ENCODE data around the gene RNF5.
"Not testable (repeated sequence)": the region's sequence is repeated elsewhere in the genome, so short reads cannot be mapped to it uniquely, and the experiment has no call there.

The RNF5 gene

DNA sequence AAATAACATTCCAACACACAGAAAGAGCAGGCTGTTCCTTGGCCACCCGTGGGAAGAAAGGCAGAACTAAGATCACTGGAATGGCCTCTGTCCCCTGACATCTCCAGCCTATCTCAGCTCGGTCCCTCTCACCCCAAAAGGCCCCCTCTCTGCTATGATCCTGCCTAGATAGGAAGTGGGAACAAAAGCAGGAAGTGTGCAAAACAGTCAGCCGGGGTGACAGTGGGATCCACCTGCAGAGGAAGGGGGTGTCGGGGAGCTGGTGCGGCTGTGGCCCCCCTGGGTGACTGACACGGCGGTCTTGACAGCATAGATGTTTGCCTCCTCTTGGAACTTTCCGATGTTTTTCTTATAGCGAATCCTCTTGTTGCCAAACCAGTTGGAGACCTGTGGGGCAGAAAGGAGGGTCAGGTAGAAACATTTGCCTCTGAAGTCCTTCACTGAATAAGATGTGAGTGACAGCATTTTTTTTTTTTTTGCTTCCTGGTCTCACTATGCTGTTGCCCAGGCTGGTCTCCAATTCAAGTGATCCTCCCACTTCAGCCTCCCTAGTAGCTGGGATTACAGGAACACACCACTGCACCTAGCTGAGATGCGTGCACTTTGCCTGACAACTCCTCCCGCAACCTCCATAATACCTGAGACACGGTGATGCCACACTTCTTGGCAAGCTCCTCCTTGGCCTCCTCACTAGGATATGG lies 9.0 kb downstream of the RNF5 start:
- TF ChIP-seq, protein P1, sequence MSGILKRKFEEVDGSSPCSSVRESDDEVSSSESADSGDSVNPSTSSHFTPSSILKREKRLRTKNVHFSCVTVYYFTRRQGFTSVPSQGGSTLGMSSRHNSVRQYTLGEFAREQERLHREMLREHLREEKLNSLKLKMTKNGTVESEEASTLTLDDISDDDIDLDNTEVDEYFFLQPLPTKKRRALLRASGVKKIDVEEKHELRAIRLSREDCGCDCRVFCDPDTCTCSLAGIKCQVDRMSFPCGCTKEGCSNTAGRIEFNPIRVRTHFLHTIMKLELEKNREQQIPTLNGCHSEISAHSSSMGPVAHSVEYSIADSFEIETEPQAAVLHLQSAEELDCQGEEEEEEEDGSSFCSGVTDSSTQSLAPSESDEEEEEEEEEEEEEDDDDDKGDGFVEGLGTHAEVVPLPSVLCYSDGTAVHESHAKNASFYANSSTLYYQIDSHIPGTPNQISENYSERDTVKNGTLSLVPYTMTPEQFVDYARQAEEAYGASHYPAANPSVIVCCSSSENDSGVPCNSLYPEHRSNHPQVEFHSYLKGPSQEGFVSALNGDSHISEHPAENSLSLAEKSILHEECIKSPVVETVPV (CRISPR knock-in tag; IDR thresholded peaks at IDR 0.05), result no peak
- TF ChIP-seq GLIS3 (CRISPR knock-in tag; IDR thresholded peaks at IDR 0.05) (no peak), ARNTL (CRISPR knock-in tag; IDR thresholded peaks at IDR 0.05; ENCODE audit: borderline replicate concordance, low read depth) (no peak), CSDC2 (CRISPR knock-in tag; IDR thresholded peaks at IDR 0.05) (no peak), BACH2 (CRISPR knock-in tag; IDR thresholded peaks at IDR 0.05; ENCODE audit: borderline replicate concordance) (no peak), ZC3H10 (CRISPR knock-in tag; IDR thresholded peaks at IDR 0.05) (no peak), ISL1 (CRISPR knock-in tag; IDR thresholded peaks at IDR 0.05) (no peak), TCF4 (CRISPR knock-in tag; IDR thresholded peaks at IDR 0.05; ENCODE audit: borderline replicate concordance) (no peak), ZNF565 (CRISPR knock-in tag; conservative IDR thresholded peaks at IDR 0.05; ENCODE audit: low read depth) (no peak), SNAI2 (CRISPR knock-in tag; IDR thresholded peaks at IDR 0.05) (no peak), ZNF8 (CRISPR knock-in tag; IDR thresholded peaks at IDR 0.05) (no peak), ZNF70 (CRISPR knock-in tag; IDR thresholded peaks at IDR 0.05) (no peak), TOX (CRISPR knock-in tag; IDR thresholded peaks at IDR 0.05; ENCODE audit: borderline replicate concordance) (no peak), ZFP30 (CRISPR knock-in tag; IDR thresholded peaks at IDR 0.05) (no peak), OSR1 (CRISPR knock-in tag; IDR thresholded peaks at IDR 0.05) (no peak)
- TF ChIP-seq, protein P2, sequence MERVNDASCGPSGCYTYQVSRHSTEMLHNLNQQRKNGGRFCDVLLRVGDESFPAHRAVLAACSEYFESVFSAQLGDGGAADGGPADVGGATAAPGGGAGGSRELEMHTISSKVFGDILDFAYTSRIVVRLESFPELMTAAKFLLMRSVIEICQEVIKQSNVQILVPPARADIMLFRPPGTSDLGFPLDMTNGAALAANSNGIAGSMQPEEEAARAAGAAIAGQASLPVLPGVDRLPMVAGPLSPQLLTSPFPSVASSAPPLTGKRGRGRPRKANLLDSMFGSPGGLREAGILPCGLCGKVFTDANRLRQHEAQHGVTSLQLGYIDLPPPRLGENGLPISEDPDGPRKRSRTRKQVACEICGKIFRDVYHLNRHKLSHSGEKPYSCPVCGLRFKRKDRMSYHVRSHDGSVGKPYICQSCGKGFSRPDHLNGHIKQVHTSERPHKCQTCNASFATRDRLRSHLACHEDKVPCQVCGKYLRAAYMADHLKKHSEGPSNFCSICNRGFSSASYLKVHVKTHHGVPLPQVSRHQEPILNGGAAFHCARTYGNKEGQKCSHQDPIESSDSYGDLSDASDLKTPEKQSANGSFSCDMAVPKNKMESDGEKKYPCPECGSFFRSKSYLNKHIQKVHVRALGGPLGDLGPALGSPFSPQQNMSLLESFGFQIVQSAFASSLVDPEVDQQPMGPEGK (CRISPR knock-in tag; IDR thresholded peaks at IDR 0.05; ENCODE audit: borderline replicate concordance), result no peak
- TF ChIP-seq, protein P3, sequence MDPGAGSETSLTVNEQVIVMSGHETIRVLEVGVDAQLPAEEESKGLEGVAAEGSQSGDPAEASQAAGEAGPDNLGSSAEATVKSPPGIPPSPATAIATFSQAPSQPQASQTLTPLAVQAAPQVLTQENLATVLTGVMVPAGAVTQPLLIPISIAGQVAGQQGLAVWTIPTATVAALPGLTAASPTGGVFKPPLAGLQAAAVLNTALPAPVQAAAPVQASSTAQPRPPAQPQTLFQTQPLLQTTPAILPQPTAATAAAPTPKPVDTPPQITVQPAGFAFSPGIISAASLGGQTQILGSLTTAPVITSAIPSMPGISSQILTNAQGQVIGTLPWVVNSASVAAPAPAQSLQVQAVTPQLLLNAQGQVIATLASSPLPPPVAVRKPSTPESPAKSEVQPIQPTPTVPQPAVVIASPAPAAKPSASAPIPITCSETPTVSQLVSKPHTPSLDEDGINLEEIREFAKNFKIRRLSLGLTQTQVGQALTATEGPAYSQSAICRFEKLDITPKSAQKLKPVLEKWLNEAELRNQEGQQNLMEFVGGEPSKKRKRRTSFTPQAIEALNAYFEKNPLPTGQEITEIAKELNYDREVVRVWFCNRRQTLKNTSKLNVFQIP (CRISPR knock-in tag; IDR thresholded peaks at IDR 0.05; ENCODE audit: borderline replicate concordance, low read depth), result no peak

DNA sequence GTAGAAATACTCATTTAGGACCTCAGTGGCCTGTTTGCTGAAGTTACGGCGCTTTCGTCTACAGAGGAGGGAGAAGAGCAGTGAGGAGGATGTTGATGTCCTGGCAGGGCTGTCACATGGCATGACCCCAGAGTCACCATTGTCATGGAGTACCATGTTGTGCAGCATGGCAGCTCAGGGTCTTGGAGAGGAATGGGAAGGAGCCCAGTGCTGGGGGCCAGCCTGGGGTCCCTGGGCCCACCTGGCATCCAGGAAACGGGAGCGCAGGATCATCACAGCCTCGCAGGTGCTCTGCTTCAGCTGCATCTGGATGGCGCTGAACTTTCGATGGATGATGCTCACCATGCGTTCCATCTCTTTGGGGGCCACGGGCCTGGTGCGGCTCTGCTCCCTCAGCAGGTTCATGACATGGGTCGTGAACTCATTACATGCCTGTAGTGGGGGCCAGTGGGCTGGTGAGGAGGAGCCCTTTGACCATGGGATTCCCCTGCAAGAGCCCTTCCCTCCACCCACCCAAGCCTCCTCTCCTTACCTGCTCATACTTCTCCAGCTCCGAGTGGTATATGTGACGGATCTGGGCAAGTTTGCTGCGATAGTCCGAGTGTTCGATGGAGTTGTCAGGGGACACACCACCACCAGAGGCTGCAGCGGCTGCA lies 9.6 kb downstream of the RNF5 start:
- not testable (repeated sequence) for ATAC-seq

More for the DNA sequence above, 9.0 kb downstream of the RNF5 start:
- ATAC-seq, result no peak

DNA sequence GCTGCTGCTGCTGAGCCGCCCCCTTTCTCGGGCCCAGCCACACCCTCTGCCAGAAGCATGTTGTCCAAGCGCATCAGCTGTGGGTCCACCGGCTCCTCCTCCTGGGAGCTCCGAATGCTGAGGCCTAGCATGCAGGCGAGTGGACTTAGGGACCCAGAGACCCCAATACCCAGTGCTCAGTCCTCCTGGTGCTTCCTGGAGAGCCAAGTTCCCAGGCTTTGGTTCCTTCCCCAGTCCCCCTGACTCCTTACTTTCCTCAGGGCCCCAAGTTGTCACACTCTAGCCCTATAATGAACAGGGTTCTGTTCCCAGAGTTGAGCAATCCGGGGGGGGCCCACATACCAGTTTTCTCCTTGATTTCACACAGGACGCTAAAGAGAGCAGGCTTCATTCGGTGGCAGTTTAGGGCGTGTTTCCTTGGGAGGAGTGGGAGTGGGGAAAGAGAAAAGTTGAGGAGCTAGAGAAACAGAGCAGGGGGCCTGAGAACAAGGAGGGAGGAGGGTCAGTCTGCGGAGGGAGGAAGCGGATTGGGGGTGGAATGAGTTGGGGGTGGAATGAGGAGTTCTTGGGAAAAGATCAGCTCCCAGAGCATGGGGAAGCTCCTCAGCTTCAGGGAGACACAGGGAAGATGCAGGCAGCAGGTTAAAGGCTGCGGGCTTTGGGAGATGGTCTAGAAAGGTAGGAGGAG lies 10.3 kb downstream of the RNF5 start:
- ATAC-seq, result no peak
- TF ChIP-seq ZFP30 (CRISPR knock-in tag; IDR thresholded peaks at IDR 0.05) (no peak), PPARA (CRISPR knock-in tag; IDR thresholded peaks at IDR 0.05; ENCODE audit: borderline replicate concordance) (no peak), ZNF70 (CRISPR knock-in tag; IDR thresholded peaks at IDR 0.05) (no peak), BACH2 (CRISPR knock-in tag; IDR thresholded peaks at IDR 0.05; ENCODE audit: borderline replicate concordance) (no peak), OSR1 (CRISPR knock-in tag; IDR thresholded peaks at IDR 0.05) (no peak), ZNF565 (CRISPR knock-in tag; conservative IDR thresholded peaks at IDR 0.05; ENCODE audit: low read depth) (no peak), ARNTL (CRISPR knock-in tag; IDR thresholded peaks at IDR 0.05; ENCODE audit: borderline replicate concordance, low read depth) (no peak), SNAI2 (CRISPR knock-in tag; IDR thresholded peaks at IDR 0.05) (no peak), RARB (CRISPR knock-in tag; IDR thresholded peaks at IDR 0.05) (no peak), TCF4 (CRISPR knock-in tag; IDR thresholded peaks at IDR 0.05; ENCODE audit: borderline replicate concordance) (no peak), ESRRG (CRISPR knock-in tag; IDR thresholded peaks at IDR 0.05) (no peak), ZFP3 (CRISPR knock-in tag; IDR thresholded peaks at IDR 0.05) (no peak)
- TF ChIP-seq, protein P4, sequence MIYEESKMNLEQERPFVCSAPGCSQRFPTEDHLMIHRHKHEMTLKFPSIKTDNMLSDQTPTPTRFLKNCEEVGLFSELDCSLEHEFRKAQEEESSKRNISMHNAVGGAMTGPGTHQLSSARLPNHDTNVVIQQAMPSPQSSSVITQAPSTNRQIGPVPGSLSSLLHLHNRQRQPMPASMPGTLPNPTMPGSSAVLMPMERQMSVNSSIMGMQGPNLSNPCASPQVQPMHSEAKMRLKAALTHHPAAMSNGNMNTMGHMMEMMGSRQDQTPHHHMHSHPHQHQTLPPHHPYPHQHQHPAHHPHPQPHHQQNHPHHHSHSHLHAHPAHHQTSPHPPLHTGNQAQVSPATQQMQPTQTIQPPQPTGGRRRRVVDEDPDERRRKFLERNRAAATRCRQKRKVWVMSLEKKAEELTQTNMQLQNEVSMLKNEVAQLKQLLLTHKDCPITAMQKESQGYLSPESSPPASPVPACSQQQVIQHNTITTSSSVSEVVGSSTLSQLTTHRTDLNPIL (CRISPR knock-in tag; IDR thresholded peaks at IDR 0.05; ENCODE audit: low read depth), result no peak
- TF ChIP-seq, protein P3 (CRISPR knock-in tag; IDR thresholded peaks at IDR 0.05; ENCODE audit: borderline replicate concordance, low read depth), result no peak
- TF ChIP-seq, protein P2 (CRISPR knock-in tag; IDR thresholded peaks at IDR 0.05; ENCODE audit: borderline replicate concordance), result no peak
- TF ChIP-seq, protein P5, sequence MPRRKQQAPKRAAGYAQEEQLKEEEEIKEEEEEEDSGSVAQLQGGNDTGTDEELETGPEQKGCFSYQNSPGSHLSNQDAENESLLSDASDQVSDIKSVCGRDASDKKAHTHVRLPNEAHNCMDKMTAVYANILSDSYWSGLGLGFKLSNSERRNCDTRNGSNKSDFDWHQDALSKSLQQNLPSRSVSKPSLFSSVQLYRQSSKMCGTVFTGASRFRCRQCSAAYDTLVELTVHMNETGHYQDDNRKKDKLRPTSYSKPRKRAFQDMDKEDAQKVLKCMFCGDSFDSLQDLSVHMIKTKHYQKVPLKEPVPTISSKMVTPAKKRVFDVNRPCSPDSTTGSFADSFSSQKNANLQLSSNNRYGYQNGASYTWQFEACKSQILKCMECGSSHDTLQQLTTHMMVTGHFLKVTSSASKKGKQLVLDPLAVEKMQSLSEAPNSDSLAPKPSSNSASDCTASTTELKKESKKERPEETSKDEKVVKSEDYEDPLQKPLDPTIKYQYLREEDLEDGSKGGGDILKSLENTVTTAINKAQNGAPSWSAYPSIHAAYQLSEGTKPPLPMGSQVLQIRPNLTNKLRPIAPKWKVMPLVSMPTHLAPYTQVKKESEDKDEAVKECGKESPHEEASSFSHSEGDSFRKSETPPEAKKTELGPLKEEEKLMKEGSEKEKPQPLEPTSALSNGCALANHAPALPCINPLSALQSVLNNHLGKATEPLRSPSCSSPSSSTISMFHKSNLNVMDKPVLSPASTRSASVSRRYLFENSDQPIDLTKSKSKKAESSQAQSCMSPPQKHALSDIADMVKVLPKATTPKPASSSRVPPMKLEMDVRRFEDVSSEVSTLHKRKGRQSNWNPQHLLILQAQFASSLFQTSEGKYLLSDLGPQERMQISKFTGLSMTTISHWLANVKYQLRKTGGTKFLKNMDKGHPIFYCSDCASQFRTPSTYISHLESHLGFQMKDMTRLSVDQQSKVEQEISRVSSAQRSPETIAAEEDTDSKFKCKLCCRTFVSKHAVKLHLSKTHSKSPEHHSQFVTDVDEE (CRISPR knock-in tag; IDR thresholded peaks at IDR 0.05), result no peak

Data from SK-N-SH treated with all-trans-retinoic acid at 6 μM for 48 hours (cell line).